ENCODE data around the gene ASGR2.
"Not testable (repeated sequence)": the region's sequence is repeated elsewhere in the genome, so short reads cannot be mapped to it uniquely, and the experiment has no call there.

Gene ASGR2

GRCh38 chr17:7097940-7098339 is 16.7 kb downstream of the ASGR2 start:
- no peak for DNase-seq

GRCh38 chr17:7095625-7096024 is 19.0 kb downstream of the ASGR2 start:
- DNase-seq: no peak

- no peak for DNase-seq
These were observed 20.0 kb downstream of the ASGR2 start for GRCh38 chr17:7094652-7095019.

- DNase-seq: not testable (repeated sequence)
These were observed 23.2 kb downstream of the ASGR2 start for GRCh38 chr17:7091311-7092005.

- not testable (repeated sequence) for DNase-seq
These were observed 25.1 kb downstream of the ASGR2 start for GRCh38 chr17:7089570-7089969.

- DNase-seq: not testable (repeated sequence)
These were observed 26.2 kb downstream of the ASGR2 start for GRCh38 chr17:7088442-7088841.

- DNase-seq: no peak
These were observed 30.5 kb downstream of the ASGR2 start for GRCh38 chr17:7084088-7084487.

GRCh38 chr17:7083592-7083991 is 31.0 kb downstream of the ASGR2 start:
- DNase-seq: no peak

- DNase-seq: no peak
These were observed 33.1 kb downstream of the ASGR2 start for GRCh38 chr17:7081341-7082062.

GRCh38 chr17:7080456-7081041 is 34.1 kb downstream of the ASGR2 start:
- no peak for DNase-seq

GRCh38 chr17:7079581-7080455 is 34.8 kb downstream of the ASGR2 start, which contains the start of gene CLEC10A:
Gene CLEC10A, minus strand, starts transcription at chr17:7080251. Its CDS starts 1,439 bp downstream, at chr17:7078812.
- DNase-seq: no peak

GRCh38 chr17:7078711-7079110 is 35.9 kb downstream of the ASGR2 start:
- no peak for DNase-seq

GRCh38 chr17:7077911-7078546 is 36.6 kb downstream of the ASGR2 start:
- DNase-seq: no peak

- DNase-seq: no peak
These were observed 39.7 kb downstream of the ASGR2 start for GRCh38 chr17:7074931-7075330.

- no peak for DNase-seq
These were observed 42.2 kb downstream of the ASGR2 start for GRCh38 chr17:7072406-7072805.

GRCh38 chr17:7070712-7071111 is 43.9 kb downstream of the ASGR2 start:
- no peak for DNase-seq

GRCh38 chr17:7068268-7068667 is 46.4 kb downstream of the ASGR2 start:
- DNase-seq: no peak

- no peak for DNase-seq
These were observed 47.4 kb downstream of the ASGR2 start for GRCh38 chr17:7067198-7067597.

- no peak for DNase-seq
These were observed 50.4 kb downstream of the ASGR2 start for GRCh38 chr17:7064261-7064660.

GRCh38 chr17:7063518-7064094 is 51.0 kb downstream of the ASGR2 start:
- no peak for DNase-seq

- DNase-seq: no peak
These were observed 54.3 kb downstream of the ASGR2 start for GRCh38 chr17:7060165-7060891.

Measured in NCI-H510A treated with DMSO at 0.1 percent for 48 hours (cell line).